Neural progenitor cell (in vitro differentiated cells): Measurements from ENCODE around the gene RBPMS2.

Experiments used
- CTCF ChIP-seq: fragments of 200-600 bp; sonication (generic); IDR thresholded peaks from 2 replicates; pipeline ENCODE4 v1.5.1; 2017; ENCODE audit warnings: antibody characterized with exemption, mild to moderate bottlenecking
- EZH2 ChIP-seq: fragments of 200-600 bp; sonication (generic); IDR thresholded peaks from 2 replicates; pipeline ENCODE4 v1.6.1; 2017; ENCODE audit warnings: antibody characterized with exemption, mild to moderate bottlenecking, moderate library complexity

- no peak for TF ChIP-seq EZH2
- TF ChIP-seq CTCF: no peak
Measured at GRCh38 chr15:64781299-64781698, 5.9 kb upstream of the RBPMS2 start.
